NCI-H2107 treated with DMSO at 0.1 percent for 48 hours (cell line): ENCODE measurements around the gene PLXNA4.

Experiments
- DNase-seq: peaks from one replicate; lab custom pipeline; 2025; ENCODE audit not compliant: unreplicated experiment; lab: John Stamatoyannopoulos, UW

Gene PLXNA4

DNA sequence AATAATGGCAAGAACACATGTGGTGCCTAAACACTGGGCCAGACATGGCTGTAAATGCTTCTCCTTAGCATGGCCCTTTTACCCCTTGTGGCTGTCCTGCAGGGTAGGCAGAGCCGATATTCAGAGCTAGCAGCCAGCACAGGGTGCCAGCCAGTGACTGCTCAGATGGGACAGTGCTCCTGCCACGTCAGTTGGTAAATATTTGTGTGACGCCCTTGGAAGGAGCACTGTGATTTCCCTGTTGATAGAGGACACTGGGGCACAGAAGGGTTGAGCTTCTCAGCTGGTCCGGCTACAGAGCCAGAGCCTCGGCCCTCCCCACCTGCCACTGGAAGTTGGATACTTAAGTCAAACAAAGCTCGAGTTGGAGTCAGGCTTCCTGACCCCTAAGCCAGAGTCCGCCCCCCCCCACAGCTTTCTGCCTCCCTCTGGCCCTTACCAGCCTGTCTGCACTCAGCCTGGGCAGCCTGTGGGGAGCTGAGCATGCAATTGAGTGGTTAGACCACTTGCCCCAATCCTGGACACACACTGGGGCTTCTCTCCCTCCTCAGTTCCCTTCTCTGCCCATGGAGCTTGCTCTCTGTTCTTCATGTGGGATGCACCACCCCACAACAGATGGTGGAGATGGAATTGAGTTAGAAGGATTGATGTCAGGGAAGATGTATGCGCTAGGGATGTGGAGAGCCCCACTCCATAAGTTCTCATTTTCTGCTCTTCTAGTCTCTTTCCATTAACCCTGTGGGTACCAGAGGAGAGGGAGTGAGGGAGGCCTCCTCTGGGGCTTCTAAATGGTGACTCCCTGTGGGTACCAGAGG, 350.8 kb downstream of the PLXNA4 start:
- DNase-seq, result no peak

DNA sequence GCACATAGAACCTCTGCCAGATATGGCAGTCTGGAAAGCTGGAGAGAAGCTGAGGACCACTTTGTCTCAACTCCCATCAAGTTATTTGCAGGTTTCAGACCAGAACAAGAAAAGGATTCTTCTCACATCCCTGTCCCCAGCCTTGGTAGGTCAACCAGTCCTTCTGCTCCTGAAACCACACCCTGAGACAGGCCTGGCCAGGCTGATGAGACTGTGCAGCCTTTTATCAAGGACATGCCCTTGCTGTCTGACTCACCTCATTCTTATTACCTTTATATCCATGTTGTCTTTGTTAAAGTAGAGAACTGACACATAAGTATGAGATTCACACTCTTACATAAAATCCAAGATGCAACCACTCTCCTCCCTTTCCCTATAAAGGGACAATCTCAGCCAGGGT, 354.9 kb downstream of the PLXNA4 start:
- no peak for DNase-seq

DNA sequence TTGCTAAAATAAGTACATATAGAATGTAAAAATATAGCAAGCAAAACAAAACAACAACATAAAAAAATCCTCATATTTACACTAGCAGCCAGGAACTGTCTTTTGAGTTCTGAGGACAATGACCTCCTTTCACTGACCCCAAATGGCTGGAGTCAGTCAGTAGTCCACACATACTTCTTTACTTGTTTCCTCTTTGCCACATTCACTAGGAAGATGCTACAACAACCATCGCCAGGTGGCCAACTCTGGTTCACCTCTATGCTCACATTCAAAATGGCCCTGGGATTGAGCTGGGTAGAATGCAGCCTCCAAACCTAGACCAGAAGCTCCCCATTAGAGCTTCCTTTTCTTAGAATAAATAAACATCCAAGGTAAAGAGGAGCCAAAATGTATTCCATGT, 356.2 kb downstream of the PLXNA4 start:
- no peak for DNase-seq

DNA sequence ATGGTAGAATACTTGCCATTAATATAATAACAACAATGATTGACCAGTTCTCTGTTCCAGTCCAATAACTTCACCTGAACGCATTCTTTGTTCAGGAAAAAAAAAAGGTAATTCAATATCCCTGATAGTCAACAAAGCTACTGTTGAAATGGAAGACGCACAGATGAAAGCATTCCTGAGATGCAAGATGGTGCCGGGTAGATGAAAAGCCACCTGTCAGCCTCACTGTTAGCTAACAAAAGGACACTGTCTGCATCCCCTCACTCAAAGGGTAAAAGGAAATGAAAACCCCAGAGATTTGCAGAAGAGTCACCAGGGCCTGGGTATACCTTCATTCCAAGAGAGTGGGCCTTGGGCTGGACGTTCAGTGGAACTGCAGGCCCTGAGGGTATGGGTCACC, 357.4 kb downstream of the PLXNA4 start:
- DNase-seq, result no peak

DNA sequence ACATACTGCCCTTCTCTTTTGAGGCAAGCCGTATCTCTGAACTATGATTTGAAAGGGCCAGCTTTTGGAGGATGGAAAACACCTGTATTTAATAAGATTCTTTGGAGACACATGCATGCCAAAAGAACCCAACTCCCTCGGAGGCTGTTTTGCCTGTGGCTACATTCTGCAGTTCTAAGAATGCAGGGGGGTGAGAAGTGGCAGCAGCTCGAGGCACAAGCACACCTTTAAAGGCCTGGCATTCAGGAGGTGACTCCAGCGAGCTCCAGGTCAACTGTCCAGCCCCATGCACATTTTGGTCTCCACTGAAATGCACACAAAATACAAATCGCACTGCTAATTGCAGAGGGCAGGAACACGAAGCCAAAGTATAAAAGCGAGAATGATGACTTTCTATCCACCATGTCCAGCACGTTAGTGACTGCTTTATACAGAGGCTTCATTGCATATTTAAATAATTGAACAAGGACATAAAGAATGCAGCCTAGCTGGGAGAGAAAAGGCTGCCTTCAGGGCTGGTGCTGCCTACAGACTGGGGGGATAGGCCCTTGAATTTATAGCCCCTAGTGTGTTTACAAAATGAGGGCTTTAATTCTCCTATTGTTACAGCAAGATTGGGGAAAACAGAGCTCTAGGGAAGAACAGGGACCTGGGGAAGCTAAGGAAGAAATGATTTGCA, 359.3 kb downstream of the PLXNA4 start:
- no peak for DNase-seq

DNA sequence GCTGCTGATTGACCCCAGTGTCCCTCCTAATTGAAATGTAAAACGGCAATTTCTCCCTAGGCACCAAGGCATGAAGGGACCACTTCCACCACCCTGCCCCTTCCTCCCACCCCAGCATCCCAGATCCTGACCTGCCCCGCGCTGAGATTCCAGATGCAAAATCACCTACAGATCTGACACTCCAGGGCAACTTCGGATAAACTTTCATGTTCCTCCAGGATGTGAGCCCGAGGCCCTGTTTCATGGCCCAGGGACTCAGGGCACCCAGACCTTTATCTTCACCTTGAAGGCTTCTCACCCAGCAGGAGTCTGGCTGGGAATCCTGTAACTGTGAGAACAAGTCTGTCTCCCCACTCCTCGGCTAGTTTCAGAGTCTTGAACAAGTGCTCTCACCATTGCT, 361.8 kb downstream of the PLXNA4 start:
- DNase-seq, result no peak

DNA sequence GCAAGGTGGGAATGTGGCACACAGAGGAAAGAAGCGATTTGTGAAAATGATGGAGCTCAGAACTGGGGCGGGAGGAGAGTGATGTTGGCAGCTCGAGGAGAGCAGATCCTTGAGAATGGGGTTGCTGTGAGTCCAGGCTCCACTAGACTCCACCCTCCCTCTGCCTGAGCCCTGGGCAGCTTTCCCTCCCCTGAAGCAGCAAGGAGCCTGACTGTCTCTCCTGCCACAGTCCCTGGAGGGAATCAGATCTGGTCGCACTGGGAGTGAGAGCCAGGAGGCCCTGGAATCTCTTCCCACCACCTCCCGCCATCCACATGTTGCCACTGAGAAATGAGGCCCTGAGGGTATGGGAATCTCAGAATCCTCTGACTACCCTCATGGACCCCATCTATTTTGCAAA, 362.7 kb downstream of the PLXNA4 start:
- no peak for DNase-seq

DNA sequence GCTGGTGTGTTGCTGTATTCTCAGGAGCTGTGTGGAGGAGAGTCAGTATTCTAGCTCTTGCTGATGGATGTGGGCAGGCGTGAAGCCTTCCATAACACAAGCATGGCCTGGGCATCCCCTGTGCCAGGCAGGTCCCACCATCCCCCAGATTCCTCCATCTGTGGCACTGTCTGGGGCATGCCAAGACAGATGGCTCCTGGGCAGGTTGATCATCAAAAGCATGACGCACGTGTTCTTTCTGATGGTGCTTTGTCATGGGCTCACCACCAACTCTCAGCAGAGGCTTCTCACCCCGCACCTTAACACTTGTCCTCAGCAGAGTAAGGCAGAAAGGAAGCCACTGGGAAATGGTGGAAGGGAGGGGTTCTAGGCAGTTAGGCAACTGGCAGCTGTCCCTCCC, 364.3 kb downstream of the PLXNA4 start:
- no peak for DNase-seq

DNA sequence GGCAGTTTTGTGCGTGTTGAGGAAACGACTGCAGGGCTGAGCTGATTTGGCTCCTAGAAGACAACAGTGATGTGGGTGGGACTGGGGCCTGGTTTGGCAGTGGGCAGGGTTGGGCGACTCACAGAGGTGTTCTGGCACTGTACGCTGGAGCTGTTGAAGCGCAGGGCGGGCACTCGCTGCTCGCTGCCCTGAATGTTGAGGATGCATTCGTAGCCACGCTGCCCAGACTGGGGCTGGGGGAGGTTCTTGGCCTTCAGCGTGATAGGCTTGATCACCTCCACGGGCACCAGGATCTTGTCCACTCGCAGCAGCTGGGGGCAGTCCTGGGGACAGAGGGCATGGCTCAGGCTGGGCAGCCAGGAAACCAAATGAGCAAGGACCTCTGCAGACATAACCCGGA, 365.4 kb downstream of the PLXNA4 start:
- DNase-seq, result no peak

DNA sequence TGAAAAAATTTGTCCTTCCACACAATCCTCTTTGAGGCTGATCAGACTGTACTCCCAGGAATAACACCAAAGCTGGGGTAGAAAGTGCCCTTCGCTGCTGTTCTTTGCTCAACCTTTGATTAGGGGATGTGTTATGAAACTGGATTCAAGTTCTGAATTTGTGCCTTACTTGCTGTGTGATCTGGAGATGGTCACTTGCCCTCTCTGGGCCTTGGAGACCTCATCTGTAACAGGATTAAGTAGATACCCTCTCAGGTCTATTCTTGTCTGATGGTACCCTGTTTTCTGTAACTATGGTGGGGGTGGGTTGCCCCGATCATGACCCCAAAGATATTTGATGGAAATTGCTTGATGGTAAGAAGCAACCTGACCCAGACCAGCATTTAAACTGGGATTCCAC, 368.5 kb downstream of the PLXNA4 start:
- no peak for DNase-seq

DNA sequence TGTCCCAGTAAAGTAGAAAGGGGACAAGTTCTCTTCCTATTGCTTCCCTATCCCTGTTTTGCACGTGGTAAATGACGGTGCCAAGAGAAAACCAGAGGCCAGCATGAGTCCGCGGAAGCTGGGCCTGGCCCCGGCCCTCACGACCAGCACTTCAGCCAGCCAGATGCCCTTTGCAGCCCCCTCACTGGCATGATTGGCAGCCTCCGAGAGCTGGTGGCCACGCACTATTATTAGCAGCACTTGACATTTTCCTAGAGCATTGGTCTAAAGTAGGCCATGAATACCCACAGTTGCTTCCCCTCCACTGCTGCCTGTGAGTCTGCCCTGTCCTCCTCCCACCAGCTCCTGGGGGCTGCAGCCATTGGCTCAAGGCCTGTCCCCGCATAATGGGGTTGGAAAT, 369.1 kb downstream of the PLXNA4 start:
- DNase-seq, result no peak

DNA sequence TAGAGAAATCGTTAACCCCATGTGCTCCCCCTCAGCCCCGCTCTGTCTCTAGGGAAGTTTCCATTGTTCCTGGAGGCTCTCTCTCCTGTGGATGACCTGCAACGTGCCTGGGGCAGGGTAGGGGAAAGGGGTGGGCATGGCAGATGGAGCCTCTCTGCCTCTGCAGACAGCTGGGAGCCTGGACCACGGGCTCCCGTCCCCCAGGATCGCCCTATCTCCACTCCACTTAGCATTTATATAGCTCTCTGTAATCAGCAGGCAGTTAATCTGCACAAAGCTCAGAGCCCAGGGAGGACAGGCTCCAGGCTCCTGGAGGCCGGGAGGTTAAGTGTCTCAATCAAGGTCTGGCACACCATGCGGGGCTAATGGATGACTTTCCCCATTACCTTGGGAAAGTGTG, 369.7 kb downstream of the PLXNA4 start:
- no peak for DNase-seq

DNA sequence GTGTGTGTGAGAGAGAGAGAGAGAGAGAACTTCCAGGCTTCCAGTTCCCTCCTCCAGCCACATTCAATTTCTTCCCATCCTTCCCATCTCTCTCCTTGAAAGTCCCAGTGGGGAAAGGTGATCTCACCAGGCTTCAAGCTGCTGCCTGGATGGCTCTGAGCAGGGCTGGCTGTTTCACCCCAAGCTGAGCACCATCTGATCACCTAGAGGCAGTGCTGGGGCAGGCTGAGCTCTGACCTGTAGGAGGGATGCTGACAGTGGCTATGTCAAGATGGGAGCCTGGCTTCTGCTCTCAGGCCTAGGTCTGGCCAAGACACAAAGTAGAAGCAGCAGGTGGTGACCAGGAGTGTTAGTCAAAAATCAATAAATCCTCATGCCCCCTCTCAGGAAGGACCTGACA, 370.8 kb downstream of the PLXNA4 start:
- DNase-seq, result no peak

DNA sequence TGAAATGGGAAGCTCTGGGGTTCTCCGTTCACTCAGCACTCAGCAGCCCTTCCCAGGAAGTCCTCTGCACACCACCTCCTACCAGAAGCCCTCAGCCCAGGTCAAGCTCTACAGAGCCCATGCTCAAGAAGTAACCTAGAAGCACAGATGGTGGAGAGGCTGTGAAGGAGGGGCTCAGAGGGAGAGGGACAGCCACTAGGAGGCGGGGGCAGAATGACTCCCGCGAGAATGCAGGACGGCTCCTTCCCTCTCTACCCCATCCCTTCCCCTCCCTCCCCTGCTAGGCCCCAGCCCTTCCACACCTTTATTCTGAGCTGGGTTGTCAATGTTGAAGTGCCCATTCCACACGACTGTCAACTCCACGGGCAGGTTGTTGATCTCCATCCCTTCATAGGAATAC, 373.2 kb downstream of the PLXNA4 start:
- no peak for DNase-seq

DNA sequence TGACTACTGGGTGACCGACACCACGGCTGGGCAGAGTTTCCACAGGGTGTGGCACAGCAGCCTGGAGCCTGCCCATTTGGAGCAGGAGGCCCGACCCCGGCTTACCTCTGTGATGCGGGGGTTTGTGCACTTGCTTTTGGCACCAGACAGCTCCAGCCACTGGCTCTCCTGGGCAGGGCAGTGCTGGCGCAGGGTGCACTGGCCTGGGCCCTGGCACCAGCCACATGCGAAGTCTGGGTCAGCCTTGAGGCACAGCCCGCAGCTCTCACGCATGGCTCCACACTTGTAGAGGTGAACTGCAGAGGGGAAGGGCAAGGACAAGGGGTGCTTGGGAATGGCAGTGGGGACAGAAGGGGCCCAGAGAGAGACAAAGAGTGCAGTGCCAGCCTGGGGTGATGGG, 373.7 kb downstream of the PLXNA4 start:
- no peak for DNase-seq

DNA sequence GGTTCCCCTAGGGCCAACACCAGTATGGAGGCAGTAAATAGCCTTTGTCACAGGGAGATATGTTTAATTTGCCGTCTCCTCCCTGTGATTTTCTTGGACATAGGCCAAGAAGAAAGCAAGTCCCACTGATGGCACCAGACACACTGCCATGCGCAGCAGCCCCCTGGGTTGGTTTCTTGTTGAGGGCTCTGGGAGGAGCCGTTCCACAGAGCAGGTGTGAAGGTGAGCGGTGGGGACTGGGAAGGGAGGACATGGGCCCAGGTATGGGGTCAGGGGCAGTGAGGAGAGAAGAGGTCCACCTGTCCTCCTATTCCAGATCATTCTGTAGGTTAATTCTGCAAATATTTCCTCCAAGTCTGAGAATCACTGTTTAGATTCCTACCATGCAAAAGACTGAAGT, 376.1 kb downstream of the PLXNA4 start:
- no peak for DNase-seq

DNA sequence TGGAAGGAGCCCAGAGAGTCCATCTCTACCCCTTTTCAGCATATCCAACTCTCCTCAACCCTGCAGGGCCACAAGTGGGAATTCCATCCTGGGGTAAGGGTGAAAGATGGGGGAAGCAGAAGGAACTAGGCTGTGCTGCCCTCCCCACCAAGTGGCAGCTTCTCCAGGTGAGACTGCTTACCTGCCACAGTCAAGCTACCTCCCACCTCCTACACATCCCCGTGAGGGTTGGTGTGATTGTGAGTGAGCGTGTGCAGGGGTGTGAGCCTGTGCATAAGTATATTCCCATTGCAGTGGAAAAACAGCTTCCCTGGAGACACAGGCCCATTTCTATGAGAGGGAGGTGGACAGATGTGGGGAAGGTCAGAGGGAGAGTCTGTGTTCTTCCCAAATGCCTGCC, 376.6 kb downstream of the PLXNA4 start:
- DNase-seq, result no peak

DNA sequence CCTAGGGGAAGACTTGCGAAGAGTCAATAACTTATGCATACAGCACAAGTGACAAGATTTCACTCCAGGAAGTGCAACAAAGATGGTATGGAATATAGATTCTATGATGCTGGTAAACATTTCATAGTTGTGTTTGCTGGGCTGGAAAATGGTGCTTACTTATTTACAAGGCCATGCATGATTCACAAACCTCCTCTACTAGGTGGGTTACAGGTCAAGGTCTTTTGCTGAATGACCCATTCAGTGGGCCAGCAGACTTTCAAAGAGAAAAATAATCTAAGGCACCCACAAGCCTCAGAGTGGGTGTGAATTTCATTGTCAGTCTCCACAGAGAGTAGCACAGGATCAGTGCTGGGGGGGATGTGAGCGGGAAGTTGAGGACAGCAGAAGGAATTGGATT, 378.5 kb downstream of the PLXNA4 start:
- DNase-seq, result no peak

DNA sequence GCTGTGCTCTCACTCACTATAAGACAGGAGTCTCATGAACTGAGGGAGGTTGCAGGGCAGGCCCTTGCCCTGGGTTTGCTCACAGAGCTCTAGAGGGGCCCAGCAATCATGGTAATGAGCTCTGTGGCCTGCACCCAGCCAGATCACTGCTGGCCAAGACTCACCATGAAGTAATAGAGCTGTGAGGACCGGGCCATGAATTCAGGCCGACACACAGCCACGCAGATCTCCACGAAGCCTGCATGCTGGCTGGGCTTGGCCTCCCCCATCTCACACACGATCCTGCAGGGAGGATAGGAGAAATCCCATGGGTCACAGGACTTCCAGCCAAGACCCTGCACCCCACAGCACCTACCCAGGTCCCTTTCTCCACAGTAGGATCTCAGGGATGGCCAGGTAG, 382.4 kb downstream of the PLXNA4 start:
- DNase-seq, result no peak

DNA sequence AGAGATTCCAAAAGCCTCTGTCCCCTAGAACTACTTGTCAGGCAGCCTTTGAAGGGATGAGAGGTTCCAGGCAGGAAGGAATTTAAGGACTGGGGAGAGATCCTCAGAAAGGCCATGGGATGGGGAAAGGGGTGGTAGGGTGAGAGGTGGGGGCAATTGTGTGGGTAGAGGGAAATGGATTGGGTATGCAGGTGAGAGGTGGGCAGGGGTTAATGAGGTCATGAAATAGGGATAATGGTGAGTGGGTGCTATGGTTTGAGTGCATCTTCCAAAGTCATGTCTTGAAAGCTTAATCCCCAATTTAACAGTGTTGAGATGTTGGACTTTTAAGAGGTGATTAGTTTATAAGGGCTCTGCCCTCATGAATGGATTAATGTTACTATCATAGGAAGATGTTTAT, 383.5 kb downstream of the PLXNA4 start:
- no peak for DNase-seq

DNA sequence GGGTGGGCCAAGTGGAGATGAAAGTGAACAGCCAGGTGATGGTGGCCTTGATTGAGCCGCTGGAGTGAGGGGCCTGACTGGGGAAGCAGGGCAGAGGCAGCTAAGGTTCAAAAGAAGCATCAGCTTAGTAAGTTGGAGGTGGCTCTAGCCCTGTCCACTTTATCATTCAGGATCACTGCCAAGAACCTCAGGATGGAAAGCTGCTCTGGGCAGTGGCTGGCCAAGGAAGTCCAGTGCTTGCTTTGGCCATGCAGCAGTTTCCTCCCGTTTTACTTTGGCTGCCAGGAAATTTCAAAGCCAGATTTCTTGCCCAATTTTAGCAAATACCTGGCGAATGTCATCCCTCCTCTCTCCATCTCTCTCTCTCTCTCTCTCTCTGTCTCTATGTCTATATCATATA, 384.9 kb downstream of the PLXNA4 start:
- no peak for DNase-seq

DNA sequence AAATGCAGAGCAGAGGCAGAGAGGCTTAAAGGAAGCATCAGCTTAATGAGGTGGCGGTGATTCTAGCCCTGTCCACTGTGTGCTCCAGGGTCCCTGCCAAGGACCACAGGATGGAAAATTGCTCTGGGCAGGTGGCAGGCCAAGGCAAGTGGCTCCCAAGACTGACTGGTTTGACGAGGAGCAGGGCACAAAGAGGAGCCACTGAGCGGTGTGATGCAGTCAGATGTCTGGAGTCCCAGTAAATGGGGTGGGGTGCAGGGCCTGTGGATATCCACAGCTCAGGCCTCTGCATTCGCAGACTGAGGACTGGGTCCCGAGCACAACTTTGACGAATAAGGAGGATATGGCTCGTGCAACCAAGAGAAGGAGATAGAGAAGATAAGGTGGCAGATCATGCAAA, 385.6 kb downstream of the PLXNA4 start:
- DNase-seq, result no peak

DNA sequence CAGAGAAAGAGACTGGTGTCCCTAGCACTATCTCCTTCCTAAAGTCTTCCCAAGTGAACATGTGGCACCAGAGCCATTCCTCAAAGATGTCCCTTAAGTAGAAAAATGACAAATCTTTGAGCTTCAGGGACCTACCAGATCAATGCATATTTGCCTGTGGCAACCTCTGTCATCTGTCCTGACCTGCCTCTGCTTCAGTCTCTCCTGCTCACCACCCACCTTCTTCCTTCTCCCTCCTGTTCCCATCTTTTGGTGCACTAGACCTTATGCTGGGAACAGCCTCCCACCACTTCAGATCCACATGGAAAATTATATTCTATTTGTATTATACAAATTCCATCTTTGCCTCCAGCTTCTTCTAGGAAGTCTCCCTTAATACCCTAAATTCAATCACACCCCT, 386.4 kb downstream of the PLXNA4 start:
- DNase-seq, result no peak
